Measurements from ENCODE around the gene TBC1D23. TPM values are rescaled to one million over a fixed set of nuclear protein-coding genes. Genes with fewer than 3 reads are reported as not detected.
"Not testable (repeated sequence)": the region's sequence is repeated elsewhere in the genome, so short reads cannot be mapped to it uniquely, and the experiment has no call there.

The TBC1D23 gene
- total and polyA plus RNA-seq, 5 donors from 2014 or later: 17.8 to 40.2 (median 20.7) TPM

- not testable (repeated sequence) for H3K4me1 Mint-ChIP-seq; H3K9me3 ChIP-seq (ENCODE audit: control insufficient read depth in 2 of 2, low read length in 2 of 2); DNase-seq; H3K36me3 Mint-ChIP-seq; H3K36me3 ChIP-seq (ENCODE audit: control insufficient read depth, insufficient read depth, low read length); H3K4me3 Mint-ChIP-seq; H3K27me3 ChIP-seq (ENCODE audit: control insufficient read depth, insufficient read depth, low read length); H3K27ac ChIP-seq (ENCODE audit: insufficient read depth, low read length, poor library complexity, severe bottlenecking); H3K4me3 ChIP-seq (ENCODE audit: low read depth, low read length); H3K9me3 Mint-ChIP-seq; H3K27me3 Mint-ChIP-seq; ATAC-seq (ENCODE audit: low read depth in 2 of 2); H3K4me1 ChIP-seq (ENCODE audit: control insufficient read depth, insufficient read depth, low read length, poor library complexity, severe bottlenecking); H3K27ac Mint-ChIP-seq
Observed at GRCh38 chr3:100242471-100242870, 18.3 kb upstream of the TBC1D23 start.

GRCh38 chr3:100244264-100244663 lies 16.5 kb upstream of the TBC1D23 start:
- H3K4me3 Mint-ChIP-seq: no peak overlapping the region
- H3K9me3 Mint-ChIP-seq: peaks cover 0 to 1% (median 0%) of the 10 kb centered on the region in 7 donors
- H3K4me1 Mint-ChIP-seq: peaks cover 0 to 4% (median 0%) of the 10 kb centered on the region in 4 donors
- H3K27ac Mint-ChIP-seq: no peak overlapping the region
- H3K27me3 Mint-ChIP-seq: no peaks in the 10 kb centered on the region
- Histone ChIP-seq H3K27me3 (ENCODE audit: control insufficient read depth, insufficient read depth, low read length) (peaks cover 2% of the 10 kb centered on the region), H3K9me3 (ENCODE audit: control insufficient read depth in 2 of 2, low read length in 2 of 2) (no peaks in the 10 kb centered on the region), H3K36me3 (ENCODE audit: control insufficient read depth, insufficient read depth, low read length) (no peaks in the 10 kb centered on the region), H3K27ac (ENCODE audit: insufficient read depth, low read length, poor library complexity, severe bottlenecking) (no peak overlapping the region), H3K4me1 (ENCODE audit: control insufficient read depth, insufficient read depth, low read length, poor library complexity, severe bottlenecking) (no peaks in the 10 kb centered on the region), H3K4me3 (ENCODE audit: low read depth, low read length) (no peak overlapping the region)
- no peaks in the 10 kb centered on the region for H3K36me3 Mint-ChIP-seq
- ATAC-seq (ENCODE audit: low read depth in 2 of 2): no peak
- DNase-seq: no peak

- Histone ChIP-seq H3K9me3 (ENCODE audit: control insufficient read depth in 2 of 2, low read length in 2 of 2) (no peaks in the 10 kb centered on the region), H3K36me3 (ENCODE audit: control insufficient read depth, insufficient read depth, low read length) (no peaks in the 10 kb centered on the region), H3K4me3 (ENCODE audit: low read depth, low read length) (no peak overlapping the region), H3K27ac (ENCODE audit: insufficient read depth, low read length, poor library complexity, severe bottlenecking) (no peak overlapping the region), H3K27me3 (ENCODE audit: control insufficient read depth, insufficient read depth, low read length) (peaks cover 3% of the 10 kb centered on the region), H3K4me1 (ENCODE audit: control insufficient read depth, insufficient read depth, low read length, poor library complexity, severe bottlenecking) (no peaks in the 10 kb centered on the region)
- H3K4me1 Mint-ChIP-seq: peaks cover 0 to 4% (median 0%) of the 10 kb centered on the region in 4 donors
- H3K4me3 Mint-ChIP-seq: no peak overlapping the region
- H3K9me3 Mint-ChIP-seq: no peaks in the 10 kb centered on the region
- H3K36me3 Mint-ChIP-seq: no peaks in the 10 kb centered on the region
- H3K27ac Mint-ChIP-seq: no peak overlapping the region
- ATAC-seq (ENCODE audit: low read depth in 2 of 2) (no peak), DNase-seq (no peak)
- no peaks in the 10 kb centered on the region for H3K27me3 Mint-ChIP-seq
Observed at GRCh38 chr3:100245136-100245535, 15.7 kb upstream of the TBC1D23 start.

- H3K36me3 ChIP-seq (ENCODE audit: control insufficient read depth, insufficient read depth, low read length): no peaks in the 10 kb centered on the region
- Mint-ChIP-seq H3K27ac (no peak overlapping the region), H3K36me3 (no peaks in the 10 kb centered on the region), H3K4me3 (no peak overlapping the region), H3K27me3 (no peaks in the 10 kb centered on the region), H3K9me3 (no peaks in the 10 kb centered on the region), H3K4me1 (peaks cover 0 to 4% (median 0%) of the 10 kb centered on the region in 4 donors)
- H3K27ac ChIP-seq (ENCODE audit: insufficient read depth, low read length, poor library complexity, severe bottlenecking): no peak overlapping the region
- DNase-seq (no peak), ATAC-seq (ENCODE audit: low read depth in 2 of 2) (no peak)
- no peaks in the 10 kb centered on the region for H3K4me1 ChIP-seq (ENCODE audit: control insufficient read depth, insufficient read depth, low read length, poor library complexity, severe bottlenecking)
- no peak overlapping the region for H3K4me3 ChIP-seq (ENCODE audit: low read depth, low read length)
- H3K9me3 ChIP-seq (ENCODE audit: control insufficient read depth in 2 of 2, low read length in 2 of 2): no peaks in the 10 kb centered on the region
- H3K27me3 ChIP-seq (ENCODE audit: control insufficient read depth, insufficient read depth, low read length): peaks cover 3% of the 10 kb centered on the region
Observed at GRCh38 chr3:100245927-100246326, 14.9 kb upstream of the TBC1D23 start.

- no peak for ATAC-seq (ENCODE audit: low read depth in 2 of 2)
Observed at GRCh38 chr3:100246999-100247398, 13.8 kb upstream of the TBC1D23 start.

GRCh38 chr3:100252001-100252400 lies 8.8 kb upstream of the TBC1D23 start:
- Histone ChIP-seq H3K4me1 (ENCODE audit: control insufficient read depth, insufficient read depth, low read length, poor library complexity, severe bottlenecking) (no peaks in the 10 kb centered on the region), H3K27me3 (ENCODE audit: control insufficient read depth, insufficient read depth, low read length) (peaks cover 3% of the 10 kb centered on the region), H3K4me3 (ENCODE audit: low read depth, low read length) (no peak overlapping the region), H3K27ac (ENCODE audit: insufficient read depth, low read length, poor library complexity, severe bottlenecking) (no peak overlapping the region), H3K9me3 (ENCODE audit: control insufficient read depth in 2 of 2, low read length in 2 of 2) (no peaks in the 10 kb centered on the region), H3K36me3 (ENCODE audit: control insufficient read depth, insufficient read depth, low read length) (no peaks in the 10 kb centered on the region)
- Mint-ChIP-seq H3K9me3 (no peaks in the 10 kb centered on the region), H3K36me3 (no peaks in the 10 kb centered on the region), H3K4me3 (no peak overlapping the region), H3K27me3 (peaks cover 10% of the 10 kb centered on the region), H3K4me1 (peaks cover 0 to 2% (median 0%) of the 10 kb centered on the region in 4 donors), H3K27ac (no peak overlapping the region)
- ATAC-seq (ENCODE audit: low read depth in 2 of 2): no peak
- DNase-seq: no peak

More at GRCh38 chr3:100246999-100247398, 13.8 kb upstream of the TBC1D23 start:
- H3K4me1 Mint-ChIP-seq: peaks cover 0 to 4% (median 0%) of the 10 kb centered on the region in 4 donors
- no peaks in the 10 kb centered on the region for H3K27me3 Mint-ChIP-seq
- H3K4me3 ChIP-seq (ENCODE audit: low read depth, low read length): no peak overlapping the region
- no peaks in the 10 kb centered on the region for H3K4me1 ChIP-seq (ENCODE audit: control insufficient read depth, insufficient read depth, low read length, poor library complexity, severe bottlenecking)
- H3K9me3 Mint-ChIP-seq: no peaks in the 10 kb centered on the region
- no peaks in the 10 kb centered on the region for H3K36me3 ChIP-seq (ENCODE audit: control insufficient read depth, insufficient read depth, low read length)
- H3K27ac ChIP-seq (ENCODE audit: insufficient read depth, low read length, poor library complexity, severe bottlenecking): no peak overlapping the region
- no peaks in the 10 kb centered on the region for H3K9me3 ChIP-seq (ENCODE audit: control insufficient read depth in 2 of 2, low read length in 2 of 2)
- H3K4me3 Mint-ChIP-seq: no peak overlapping the region
- no peaks in the 10 kb centered on the region for H3K36me3 Mint-ChIP-seq
- H3K27me3 ChIP-seq (ENCODE audit: control insufficient read depth, insufficient read depth, low read length): peaks cover 3% of the 10 kb centered on the region
- DNase-seq: no peak
- no peak overlapping the region for H3K27ac Mint-ChIP-seq

- Histone ChIP-seq H3K36me3 (ENCODE audit: control insufficient read depth, insufficient read depth, low read length) (no peaks in the 10 kb centered on the region), H3K4me3 (ENCODE audit: low read depth, low read length) (no peak overlapping the region), H3K27me3 (ENCODE audit: control insufficient read depth, insufficient read depth, low read length) (peaks cover under 1% of the 10 kb centered on the region), H3K9me3 (ENCODE audit: control insufficient read depth in 2 of 2, low read length in 2 of 2) (no peaks in the 10 kb centered on the region), H3K4me1 (ENCODE audit: control insufficient read depth, insufficient read depth, low read length, poor library complexity, severe bottlenecking) (no peaks in the 10 kb centered on the region), H3K27ac (ENCODE audit: insufficient read depth, low read length, poor library complexity, severe bottlenecking) (no peak overlapping the region)
- ATAC-seq (ENCODE audit: low read depth in 2 of 2) (peak in 1 of 2 donors; percentile 63), DNase-seq (peak in 2 of 3 donors; percentile 22 to 66)
- Mint-ChIP-seq H3K4me1 (peaks cover 0 to 9% (median 1%) of the 10 kb centered on the region in 4 donors), H3K36me3 (no peaks in the 10 kb centered on the region), H3K27me3 (peaks cover 10% of the 10 kb centered on the region), H3K4me3 (no peak overlapping the region), H3K9me3 (no peaks in the 10 kb centered on the region), H3K27ac (no peak overlapping the region)
Observed at GRCh38 chr3:100254168-100254777, 6.5 kb upstream of the TBC1D23 start.

- Histone ChIP-seq H3K27ac (ENCODE audit: insufficient read depth, low read length, poor library complexity, severe bottlenecking) (no peak overlapping the region), H3K4me1 (ENCODE audit: control insufficient read depth, insufficient read depth, low read length, poor library complexity, severe bottlenecking) (peaks cover 15% of the 10 kb centered on the region), H3K9me3 (ENCODE audit: control insufficient read depth in 2 of 2, low read length in 2 of 2) (no peaks in the 10 kb centered on the region), H3K36me3 (ENCODE audit: control insufficient read depth, insufficient read depth, low read length) (no peaks in the 10 kb centered on the region), H3K4me3 (ENCODE audit: low read depth, low read length) (no peak overlapping the region), H3K27me3 (ENCODE audit: control insufficient read depth, insufficient read depth, low read length) (no peaks in the 10 kb centered on the region)
- H3K9me3 Mint-ChIP-seq: no peaks in the 10 kb centered on the region
- ATAC-seq (ENCODE audit: low read depth in 2 of 2): no peak
- no peak overlapping the region for H3K4me3 Mint-ChIP-seq
- H3K27ac Mint-ChIP-seq: no peak overlapping the region
- peaks cover 11 to 31% (median 11%) of the 10 kb centered on the region in 4 donors for H3K4me1 Mint-ChIP-seq
- no peaks in the 10 kb centered on the region for H3K36me3 Mint-ChIP-seq
- no peak for DNase-seq
- peaks cover 10% of the 10 kb centered on the region for H3K27me3 Mint-ChIP-seq
Observed at GRCh38 chr3:100256731-100257151, 4.1 kb upstream of the TBC1D23 start.
